Measurements from ENCODE around the gene GASK1B.

GRCh38 chr4:158170691-158171561 is 1.9 kb downstream of the GASK1B start:
- no peak for TF ChIP-seq GATA2 (IDR thresholded peaks at IDR 0.05; ENCODE audit: low read depth, low read length)
- no peak for TF ChIP-seq GATA3 (IDR thresholded peaks at IDR 0.05; ENCODE audit: low read depth, low read length)
